ENCODE results near the gene GPATCH1.

GRCh38 chr19:33118643-33119042 lies 37.7 kb downstream of the GPATCH1 start:
- TF ChIP-seq EZH2 (IDR thresholded peaks at IDR 0.05) (no peak), POLR2AphosphoS5 (IDR thresholded peaks at IDR 0.05; ENCODE audit: borderline replicate concordance, low read depth, low read length) (no peak)
